Embryonic facial prominence (tissue), 1 donor: ENCODE results near the gene HSF2BP.
"Not testable (repeated sequence)": the region's sequence is repeated elsewhere in the genome, so short reads cannot be mapped to it uniquely, and the experiment has no call there.

Experiments
- DNase-seq: peaks from one replicate; pipeline ENCODE4 v3.0.0-alpha.2; 2016; ENCODE audit errors: extremely low spot score

Gene HSF2BP

DNA sequence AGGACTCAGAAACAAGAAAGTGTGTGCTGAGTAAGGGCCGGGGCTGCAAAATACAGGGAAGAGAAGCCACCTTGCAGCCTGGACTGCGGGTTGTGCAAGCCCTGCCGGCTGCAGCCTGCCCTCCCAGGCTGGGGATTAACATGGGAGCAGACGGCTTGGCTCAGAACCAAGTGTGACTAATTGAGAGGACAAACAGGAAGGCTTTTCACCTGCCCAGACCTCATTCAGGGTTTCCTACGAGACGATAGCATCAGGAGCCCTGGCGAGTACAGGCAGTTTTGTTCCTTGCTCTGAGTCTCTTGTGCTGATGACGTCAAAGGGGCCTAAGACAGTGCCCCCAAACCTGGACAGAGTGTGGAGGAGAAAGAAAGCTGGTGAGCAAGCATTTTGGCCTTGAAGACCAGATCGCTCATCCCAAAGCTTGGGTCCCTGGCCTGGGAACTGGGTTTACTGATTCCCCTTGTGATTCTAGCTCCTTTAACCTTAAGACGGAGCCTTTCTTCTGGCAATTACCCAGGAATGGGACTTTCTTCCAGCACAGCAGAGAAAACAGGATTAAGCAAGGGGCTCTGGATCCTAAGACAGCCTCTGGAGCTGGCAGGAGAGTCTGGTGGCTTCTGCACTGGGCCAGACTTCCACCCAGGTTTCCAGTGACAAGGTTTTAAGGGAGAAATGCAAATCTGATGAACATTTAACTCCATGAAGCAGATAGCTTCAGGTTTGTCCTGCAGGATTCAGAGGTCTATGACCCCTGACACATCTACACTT is 142.2 kb downstream of the HSF2BP start:
- DNase-seq: not testable (repeated sequence)

DNA sequence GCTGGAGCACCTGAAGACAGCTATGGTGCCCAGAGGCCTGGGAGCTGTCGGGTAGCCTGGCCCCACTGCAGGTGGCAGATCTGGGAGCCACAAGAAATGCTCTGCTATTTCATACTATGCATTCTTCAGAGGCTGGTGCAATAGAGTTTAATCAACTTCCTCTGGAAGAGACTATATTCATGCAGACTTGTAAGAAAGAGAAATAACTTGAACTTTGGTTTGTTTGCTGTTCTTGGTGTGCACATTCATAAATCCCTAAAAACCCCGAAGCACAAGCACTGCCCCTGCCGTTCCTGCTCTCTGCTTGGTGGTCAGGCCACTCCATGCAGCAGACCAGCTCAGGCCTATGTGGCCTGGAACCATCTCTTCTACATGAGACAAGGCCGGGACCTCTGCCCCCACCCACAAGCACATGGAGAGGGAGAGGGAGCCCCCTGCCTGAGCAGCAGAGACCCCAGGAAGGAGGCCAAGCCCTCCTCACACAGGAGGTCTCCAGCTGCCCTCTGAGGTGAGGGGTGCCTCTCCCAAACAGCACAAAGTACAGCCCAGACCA is 142.9 kb downstream of the HSF2BP start:
- not testable (repeated sequence) for DNase-seq

DNA sequence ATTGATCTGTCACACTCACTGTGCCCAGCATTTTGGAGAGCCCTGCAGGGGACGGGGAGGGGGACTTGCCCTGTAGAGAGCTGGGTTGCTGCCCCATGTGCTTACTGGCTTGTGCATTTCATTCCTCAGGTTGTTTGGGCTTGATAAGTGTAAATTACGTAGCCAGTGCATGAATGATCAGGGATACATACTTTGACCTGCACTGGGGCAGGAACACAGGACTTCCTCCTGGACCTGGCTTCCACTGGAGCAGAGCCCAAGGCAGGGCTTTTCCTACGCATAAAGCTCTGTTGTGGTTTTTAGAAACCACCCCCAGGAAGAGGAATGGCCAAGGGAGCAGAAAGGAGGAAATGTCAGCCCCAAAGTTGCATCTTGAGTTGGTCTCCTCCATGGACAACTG is 144.5 kb downstream of the HSF2BP start:
- DNase-seq: not testable (repeated sequence)

DNA sequence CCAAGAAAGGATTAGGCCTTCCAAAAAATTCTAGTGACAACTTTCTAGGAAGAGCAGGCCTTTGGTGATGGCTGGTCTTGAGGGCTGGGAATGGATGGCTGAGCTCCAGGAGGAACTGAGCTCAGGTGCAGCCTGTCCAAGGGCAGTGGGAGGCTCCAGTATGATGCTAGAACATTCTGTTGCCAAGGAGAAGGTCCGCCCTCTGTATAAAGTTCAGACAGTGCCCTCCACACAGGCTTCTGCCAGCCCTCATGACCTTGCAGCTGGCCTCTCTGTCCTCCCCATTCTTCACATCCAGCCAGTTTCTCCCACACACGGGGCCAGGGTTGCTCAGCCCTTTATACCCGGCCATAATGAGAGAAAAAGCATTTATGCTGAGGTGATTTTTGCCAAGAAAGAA is 146.3 kb downstream of the HSF2BP start:
- DNase-seq: not testable (repeated sequence)

DNA sequence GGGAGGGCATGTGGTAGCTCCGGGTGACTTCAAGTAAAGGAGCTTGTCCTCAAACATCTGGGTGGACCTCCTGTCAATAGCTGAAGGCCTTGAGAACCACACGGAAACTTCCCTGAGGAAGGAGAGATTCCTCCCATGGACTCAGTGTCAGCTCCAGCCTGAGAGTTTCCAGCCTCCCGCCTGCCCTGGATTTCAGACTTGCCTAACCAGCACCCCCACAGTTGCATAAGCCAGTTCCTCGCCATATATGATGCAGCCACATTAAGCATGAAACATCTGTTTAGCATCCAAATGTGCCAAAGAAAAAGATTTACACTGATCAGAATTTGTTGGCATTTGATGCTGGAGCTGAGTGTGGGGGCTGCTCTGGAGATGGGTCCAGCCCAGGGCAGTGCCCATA is 148.1 kb downstream of the HSF2BP start:
- DNase-seq: not testable (repeated sequence)

DNA sequence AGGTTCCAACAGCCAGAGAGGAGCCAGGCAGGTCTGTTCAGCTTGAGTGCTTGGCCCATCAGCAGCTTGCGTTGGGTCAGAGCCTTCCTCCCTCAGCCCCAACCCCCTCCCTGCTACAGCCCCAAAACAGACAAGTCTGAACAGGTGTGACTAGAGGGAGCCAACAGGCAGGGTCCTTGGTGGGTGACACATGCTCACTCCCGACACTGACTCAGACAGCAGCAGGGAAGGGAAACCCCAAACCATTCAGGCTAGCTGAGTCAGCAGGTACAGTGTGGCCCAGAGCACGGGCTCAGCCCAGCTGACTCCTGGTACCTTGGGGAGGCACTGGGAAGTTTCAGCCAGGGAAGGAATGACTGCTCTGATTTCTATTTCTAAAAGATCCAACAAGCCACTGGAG is 148.6 kb downstream of the HSF2BP start:
- DNase-seq: not testable (repeated sequence)

DNA sequence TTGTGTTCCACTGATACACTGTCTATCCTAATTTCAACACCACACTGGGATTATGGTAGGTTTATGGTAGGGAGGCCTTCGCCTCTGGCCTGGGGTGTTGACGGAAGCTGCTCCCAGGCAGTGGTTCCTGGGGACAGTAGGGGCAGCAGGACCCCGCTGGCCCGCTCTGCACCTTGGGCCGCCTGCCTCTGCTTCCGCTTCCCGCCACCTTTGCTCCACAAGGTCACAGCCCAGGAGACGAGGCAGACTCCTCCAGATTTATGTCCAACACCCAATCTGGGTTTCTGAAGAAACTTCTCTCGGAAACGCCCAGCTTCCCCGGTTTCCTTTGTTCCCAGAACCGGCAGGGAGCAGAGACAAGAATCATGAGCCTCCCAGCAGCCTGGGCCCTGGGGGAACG is 155.4 kb downstream of the HSF2BP start:
- DNase-seq: not testable (repeated sequence)

DNA sequence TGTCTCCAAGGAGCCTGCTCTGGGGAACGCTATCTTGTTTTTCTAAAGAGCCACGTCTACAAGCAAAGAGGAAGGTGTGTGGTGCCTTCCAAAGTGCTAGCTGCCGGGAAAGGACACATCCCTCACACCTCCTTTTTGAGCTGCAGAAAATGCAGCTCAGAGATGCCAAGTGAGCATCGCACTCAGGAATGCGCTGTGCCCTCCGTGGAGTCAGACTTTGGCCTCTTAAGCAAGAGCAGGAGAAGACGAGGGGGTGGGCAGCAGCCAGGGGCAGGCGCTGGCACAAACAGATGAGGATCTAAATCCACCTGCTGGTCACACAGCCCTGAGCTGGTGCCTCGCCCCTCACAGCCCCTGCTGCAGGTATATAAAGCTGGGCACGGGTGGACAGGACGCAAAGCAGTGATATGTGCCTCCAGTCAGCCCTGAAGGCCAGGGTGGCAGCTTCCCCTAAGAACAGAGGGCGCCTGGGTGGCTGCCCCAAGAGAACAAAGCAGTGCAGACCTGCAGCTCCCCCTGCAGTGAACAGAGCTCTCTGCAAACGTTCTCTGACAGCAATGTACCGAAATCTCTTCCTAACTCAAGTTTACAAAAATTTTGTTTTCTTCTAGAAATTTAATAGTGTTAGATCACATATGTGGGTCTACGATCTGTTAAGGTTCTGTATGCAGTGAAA is 156.1 kb downstream of the HSF2BP start:
- DNase-seq: not testable (repeated sequence)

DNA sequence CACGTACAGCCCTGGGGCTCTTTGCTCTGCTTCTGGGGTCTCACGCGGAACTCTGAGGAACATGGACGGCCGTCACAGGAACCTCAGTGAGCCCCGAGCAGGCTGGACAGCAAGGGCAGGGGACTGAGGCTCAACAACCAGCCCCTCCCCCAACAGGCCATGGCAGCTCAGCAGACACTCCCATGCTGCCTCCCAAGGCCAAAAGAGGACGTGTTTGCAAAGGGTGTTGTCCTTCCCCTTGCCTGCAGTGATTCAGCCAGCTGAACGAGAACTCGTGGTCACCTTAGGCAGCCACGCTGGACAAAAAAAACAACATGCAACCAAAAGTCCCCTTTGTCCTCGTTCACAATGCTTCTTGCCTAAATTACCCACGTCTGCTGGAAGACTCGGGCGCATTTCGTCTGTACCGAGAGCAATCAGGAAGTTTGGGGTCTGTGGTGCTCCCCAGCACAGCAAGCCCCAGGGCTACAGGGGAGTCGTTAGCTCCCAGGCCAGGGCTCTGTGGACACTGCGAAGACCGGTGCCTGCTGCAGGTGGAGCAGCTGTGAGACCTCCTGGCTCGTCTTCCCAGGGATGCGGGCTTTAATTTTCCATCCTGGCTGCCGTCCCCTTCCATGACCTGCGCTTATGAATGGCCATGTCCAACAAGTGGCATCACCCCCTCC is 156.7 kb downstream of the HSF2BP start:
- not testable (repeated sequence) for DNase-seq

DNA sequence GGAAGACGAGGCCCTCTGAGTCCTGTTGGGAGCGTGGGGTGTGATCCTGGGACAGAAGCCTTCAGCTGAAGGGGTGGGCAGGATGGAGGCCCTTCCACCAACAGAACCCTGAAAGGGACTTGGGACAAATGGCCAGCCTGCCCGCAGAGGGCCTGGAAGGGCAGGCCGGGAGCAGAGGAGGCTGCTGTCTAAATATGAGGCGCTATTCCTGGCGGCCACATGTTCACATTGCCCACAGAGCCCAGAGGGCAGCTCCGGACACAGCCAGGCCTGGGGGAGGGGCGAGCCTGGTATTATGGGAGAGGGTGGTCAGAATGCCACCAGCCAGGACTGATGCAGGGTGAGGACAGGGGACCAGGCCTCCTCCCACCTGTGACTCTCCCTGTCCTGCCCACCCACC is 160.4 kb downstream of the HSF2BP start:
- DNase-seq: not testable (repeated sequence)

DNA sequence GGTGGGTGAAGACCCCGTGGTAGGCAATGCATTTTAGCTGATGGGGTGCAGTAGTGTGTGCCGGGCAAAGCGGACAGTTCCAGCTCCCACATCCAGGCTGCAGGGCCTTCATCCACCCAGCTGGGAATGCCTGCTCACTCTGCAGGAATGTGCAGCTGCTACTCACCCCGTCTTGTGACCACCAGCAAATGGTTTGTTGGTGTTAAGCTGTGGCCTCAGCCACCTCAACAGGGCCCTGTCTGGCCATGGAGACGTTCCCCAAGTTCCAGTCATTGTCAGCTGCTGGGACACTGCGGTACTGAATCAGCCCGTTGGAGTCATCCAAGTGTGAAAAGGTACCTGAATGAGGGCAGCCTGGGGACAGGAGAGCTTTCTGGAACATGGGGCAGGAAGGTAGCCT is 161.2 kb downstream of the HSF2BP start:
- DNase-seq: not testable (repeated sequence)

DNA sequence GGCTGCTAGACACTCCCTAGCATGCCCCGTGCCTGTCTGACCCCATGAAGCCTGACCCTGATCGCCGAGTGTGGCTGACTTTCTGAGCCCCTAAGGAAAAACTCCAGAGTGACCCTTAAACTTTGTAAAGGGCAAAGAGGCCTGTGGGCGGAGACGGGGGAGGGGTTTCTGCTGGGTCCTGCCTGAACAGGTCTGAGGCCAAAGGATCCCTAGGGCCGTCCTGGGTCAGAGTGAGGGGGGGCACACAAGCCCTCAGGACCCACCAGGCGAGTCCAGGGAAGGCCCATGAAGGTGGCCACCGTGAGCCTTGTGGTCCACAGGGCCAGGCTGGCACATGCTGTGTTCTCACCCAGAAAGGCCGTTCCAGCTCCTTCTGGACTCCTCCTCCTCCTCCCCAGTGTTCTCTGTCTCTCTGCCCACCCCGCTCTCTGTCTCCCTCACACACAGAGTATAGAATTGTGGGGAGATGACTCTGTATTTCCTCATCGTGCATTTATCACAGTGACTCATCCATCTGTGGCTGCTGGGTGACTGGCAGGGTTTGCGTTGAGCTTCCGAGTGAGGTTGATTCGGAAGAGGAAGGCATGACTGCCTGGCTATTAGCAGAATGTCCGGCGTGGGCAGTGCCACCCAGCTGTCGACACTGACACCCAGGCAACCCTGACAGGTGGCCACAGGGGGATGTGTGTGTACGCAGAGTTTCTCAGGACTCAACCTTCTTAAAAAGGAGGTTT is 164.8 kb downstream of the HSF2BP start:
- not testable (repeated sequence) for DNase-seq

DNA sequence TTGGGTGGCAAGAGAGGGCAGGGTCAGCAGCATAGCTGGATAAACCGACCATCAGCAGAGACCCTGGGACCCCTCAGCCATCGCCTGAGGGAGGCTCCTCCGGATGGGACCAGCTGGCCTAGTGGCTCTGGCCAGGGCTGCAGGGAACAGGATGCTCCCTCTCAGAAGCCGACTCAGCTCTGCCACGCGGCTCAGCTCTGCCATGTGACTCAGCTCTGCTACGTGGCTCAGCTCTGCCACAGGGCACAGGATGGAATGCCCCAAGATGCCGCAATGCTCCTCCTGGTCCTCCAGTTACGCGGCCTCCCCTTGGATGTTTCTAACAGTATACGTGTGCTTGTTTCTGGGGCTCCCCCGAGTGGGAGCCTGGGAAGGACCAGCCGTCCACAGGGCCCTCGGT is 165.8 kb downstream of the HSF2BP start:
- not testable (repeated sequence) for DNase-seq

DNA sequence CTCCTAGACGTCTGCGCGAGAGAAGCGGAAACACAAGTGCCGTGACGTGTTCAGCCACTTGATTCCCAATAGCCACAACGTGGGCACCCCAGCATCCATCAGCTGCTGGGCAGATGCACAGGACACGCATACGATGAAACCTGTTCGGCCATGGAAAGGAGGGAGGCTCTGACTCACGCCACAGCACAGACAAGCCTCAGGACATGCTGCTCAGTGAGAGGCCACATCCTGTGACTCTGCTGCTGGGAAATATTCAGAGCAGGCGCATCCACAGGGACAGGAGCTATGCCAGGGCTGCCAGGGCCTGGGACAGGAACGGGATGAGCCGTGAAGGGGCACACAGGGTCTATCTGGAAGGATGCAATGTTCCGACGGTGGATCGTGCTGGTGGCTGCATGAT is 171.1 kb downstream of the HSF2BP start:
- not testable (repeated sequence) for DNase-seq

DNA sequence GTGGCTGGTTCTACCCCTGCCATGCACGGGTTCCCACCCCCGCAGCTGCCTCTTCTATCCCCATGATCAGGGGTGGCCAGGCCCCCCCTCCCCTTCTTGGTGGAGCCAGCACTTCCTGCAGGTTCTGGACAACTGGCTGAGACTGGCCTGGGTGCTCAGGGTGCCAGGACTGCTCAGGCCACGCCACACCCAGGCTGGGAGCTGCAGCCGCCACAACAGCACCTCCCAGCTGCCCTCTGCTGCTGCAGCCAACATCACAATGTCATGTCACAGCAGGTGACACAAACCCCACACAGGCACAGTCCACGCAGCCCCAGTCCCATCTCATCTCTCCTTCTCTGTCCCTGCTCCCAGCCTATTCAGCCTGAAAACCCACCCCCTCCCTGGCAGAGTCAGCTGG is 173.2 kb downstream of the HSF2BP start:
- not testable (repeated sequence) for DNase-seq

DNA sequence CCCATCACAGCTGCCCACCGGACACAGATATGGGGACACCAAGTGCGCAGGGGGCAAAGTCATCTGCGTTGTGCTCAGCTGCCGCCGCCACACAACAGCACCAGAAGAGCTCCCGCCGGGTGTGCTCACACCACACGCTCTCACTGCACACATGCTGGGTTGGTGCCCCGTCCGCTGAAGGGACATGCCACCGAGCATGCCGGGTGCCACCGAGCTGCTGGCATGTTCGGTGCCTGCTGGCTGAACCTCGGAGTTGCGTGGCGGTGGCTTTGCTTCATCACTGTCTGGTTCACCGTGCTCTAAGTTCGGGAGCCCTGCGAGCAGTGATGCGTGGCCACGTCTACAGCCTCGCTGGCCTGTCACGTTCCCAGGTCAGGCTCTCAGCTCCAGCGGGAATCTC is 174.3 kb downstream of the HSF2BP start:
- not testable (repeated sequence) for DNase-seq

DNA sequence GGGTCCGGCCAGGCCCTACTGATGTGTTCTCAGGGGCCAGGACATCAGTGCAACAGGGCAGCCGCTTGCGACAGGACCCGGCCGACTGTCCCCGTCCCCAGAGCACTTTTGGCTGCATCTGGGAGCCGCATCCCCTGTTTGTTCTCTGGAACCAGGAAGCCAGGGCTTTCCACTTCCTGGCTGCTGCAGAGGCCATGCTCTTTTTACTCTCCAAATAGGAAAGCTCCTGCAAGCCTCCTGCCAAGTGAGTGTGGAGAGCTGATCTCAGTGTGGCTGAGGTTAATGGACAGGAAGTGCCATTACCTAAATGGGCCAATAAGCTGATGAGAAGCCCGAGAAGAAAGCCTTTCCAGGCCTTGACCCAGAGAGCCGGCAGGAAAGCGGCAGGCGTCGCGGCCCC is 180.1 kb downstream of the HSF2BP start:
- DNase-seq: not testable (repeated sequence)
